Smooth muscle cell (in vitro differentiated cells): ENCODE results near the gene DLGAP4. TPM values are rescaled to one million over a fixed set of nuclear protein-coding genes. Genes with fewer than 3 reads are reported as not detected.

Experiments used
- DNase-seq: peaks from one replicate; lab custom pipeline; 2025; ENCODE audit not compliant: unreplicated experiment; lab: John Stamatoyannopoulos, UW
- H2AFZ ChIP-seq: fragments of 200-600 bp; sonication (generic); 2 replicates; pipeline ENCODE4 v1.6.0; 2016; ENCODE audit warnings: antibody characterized with exemption, low read depth, mild to moderate bottlenecking
- H3F3A ChIP-seq: fragments of 200-600 bp; sonication (generic); 2 replicates; pipeline ENCODE4 v1.6.0; 2017; ENCODE audit warnings: antibody characterized with exemption, low read depth
- H3K27ac ChIP-seq: fragments of 200-600 bp; sonication (generic); 2 replicates; pipeline ENCODE4 v1.5.1; 2016; ENCODE audit warnings: low read depth, mild to moderate bottlenecking
- H3K27me3 ChIP-seq: fragments of 200-600 bp; sonication (generic); 2 replicates; pipeline ENCODE4 v1.6.1; 2016; ENCODE audit warnings: low read depth, mild to moderate bottlenecking
- H3K36me3 ChIP-seq: fragments of 200-600 bp; sonication (generic); 2 replicates; pipeline ENCODE4 v1.5.1; 2016; ENCODE audit warnings: low read depth
- H3K4me1 ChIP-seq: fragments of 200-600 bp; sonication (generic); 2 replicates; pipeline ENCODE4 v1.5.1; 2016; ENCODE audit warnings: low read depth
- H3K4me2 ChIP-seq: fragments of 200-600 bp; sonication (generic); 2 replicates; pipeline ENCODE4 v1.6.0; 2016; ENCODE audit warnings: mild to moderate bottlenecking
- H3K4me3 ChIP-seq: fragments of 200-600 bp; sonication (generic); 2 replicates; pipeline ENCODE4 v1.5.1; 2016; ENCODE audit warnings: mild to moderate bottlenecking
- H3K79me2 ChIP-seq: fragments of 200-600 bp; sonication (generic); 2 replicates; pipeline ENCODE4 v1.6.0; 2016; ENCODE audit warnings: low read depth, mild to moderate bottlenecking
- H3K9ac ChIP-seq: fragments of 200-600 bp; sonication (generic); 2 replicates; pipeline ENCODE4 v1.6.0; 2016; ENCODE audit warnings: low read depth
- H3K9me3 ChIP-seq: fragments of 200-600 bp; sonication (generic); replicated peaks from 2 replicates; pipeline ENCODE4 v1.5.1; 2016; ENCODE audit warnings: low read depth
- H4K20me1 ChIP-seq: fragments of 200-600 bp; sonication (generic); 2 replicates; pipeline ENCODE4 v1.6.0; 2016; ENCODE audit warnings: low read depth
- CTCF ChIP-seq: fragments of 200-600 bp; sonication (generic); IDR thresholded peaks from 2 replicates; pipeline ENCODE4 v1.5.1; 2017; ENCODE audit warnings: borderline replicate concordance, mild to moderate bottlenecking, antibody characterized with exemption; ENCODE audit not compliant: insufficient read depth, poor library complexity, severe bottlenecking
- WGBS: methylation state at CpG from one replicate; pipeline ENCODE4 v1.1.7; 2016; ENCODE audit warnings: low lambda C conversion rate; 5-methylcytosine and 5-hydroxymethylcytosine counted together
- polyA plus RNA-seq: library from polyadenylated mRNA; unstranded; fragments of >200 nt; fragmentation: Nextera tagmentation; extraction: Ambion mirVana; gene quantifications from 2 replicates; pipeline ENCODE4 v1.2.1, GENCODE V29; 2016
- total RNA-seq: library from RNA; depleted of rRNA; stranded (reverse); fragments of >200 nt; gene quantifications from 2 replicates; pipeline ENCODE4 v1.2.3, GENCODE V29; 2014

DLGAP4 gene
- total and polyA plus RNA-seq, 2 experiments from 2014 or later: 86.8 to 102 TPM

GRCh38 chr20:36548006-36548315, 241.8 kb downstream of the DLGAP4 start:
- Histone ChIP-seq H3K79me2 (peaks cover 34% of the 10 kb centered on the region), H2AFZ (no peak overlapping the region), H3K4me2 (no peak overlapping the region), H3K4me1 (peaks cover 11% of the 10 kb centered on the region), H4K20me1 (peaks cover 78% of the 10 kb centered on the region), H3K36me3 (no peaks in the 10 kb centered on the region), H3K9ac (no peak overlapping the region), H3K27ac (no peak overlapping the region), H3F3A (peaks cover 58% of the 10 kb centered on the region), H3K4me3 (no peak overlapping the region), H3K9me3 (no peaks in the 10 kb centered on the region), H3K27me3 (no peaks in the 10 kb centered on the region)
- WGBS: 88% methylated on average over 12 of the region's 12 CpGs
- DNase-seq: no peak
- no peak for TF ChIP-seq CTCF

GRCh38 chr20:36548704-36549627, 242.8 kb downstream of the DLGAP4 start:
- peaks cover 48% of the 10 kb centered on the region for H3F3A ChIP-seq
- no peaks in the 10 kb centered on the region for H3K27me3 ChIP-seq
- H3K36me3 ChIP-seq: no peaks in the 10 kb centered on the region
- WGBS: 95% methylated on average over 21 of the region's 23 CpGs
- H3K27ac ChIP-seq: peak overlapping the region; percentile 12
- H3K4me3 ChIP-seq: no peak overlapping the region
- peaks cover 24% of the 10 kb centered on the region for H3K79me2 ChIP-seq
- peaks cover 68% of the 10 kb centered on the region for H4K20me1 ChIP-seq
- H3K4me1 ChIP-seq: peaks cover under 1% of the 10 kb centered on the region
- DNase-seq: no peak
- H2AFZ ChIP-seq: no peak overlapping the region
- no peaks in the 10 kb centered on the region for H3K9me3 ChIP-seq
- no peak for TF ChIP-seq CTCF
- no peak overlapping the region for H3K4me2 ChIP-seq
- no peak overlapping the region for H3K9ac ChIP-seq

GRCh38 chr20:36549628-36549941, 243.4 kb downstream of the DLGAP4 start:
- Histone ChIP-seq H3K4me1 (no peaks in the 10 kb centered on the region), H3K4me3 (no peak overlapping the region), H3K27ac (peak overlapping the region; percentile 12), H3K9ac (no peak overlapping the region), H3F3A (peaks cover 42% of the 10 kb centered on the region), H3K36me3 (no peaks in the 10 kb centered on the region), H3K79me2 (peaks cover 18% of the 10 kb centered on the region), H3K9me3 (no peaks in the 10 kb centered on the region), H3K4me2 (no peak overlapping the region), H4K20me1 (peaks cover 62% of the 10 kb centered on the region), H2AFZ (no peak overlapping the region), H3K27me3 (no peaks in the 10 kb centered on the region)
- DNase-seq: no peak
- TF ChIP-seq CTCF: no peak
- 91% methylated on average over 9 of the region's 9 CpGs for WGBS
